IgD-negative memory B cell (primary cell): ENCODE results near the gene PCDHGC3. TPM values are rescaled to one million over a fixed set of nuclear protein-coding genes. Genes with fewer than 3 reads are reported as not detected.

Experiments
- H3K27ac Mint-ChIP-seq, 3 donors: one replicate each; pipeline ENCODE4 v1.8.0; 2020 to 2022; ENCODE audit warnings: mild to moderate bottlenecking in 3 of 3, mixed read lengths in 3 of 3, moderate library complexity in 1 of 3
- H3K27me3 Mint-ChIP-seq: one replicate; pipeline ENCODE4 v1.8.0; 2021; ENCODE audit warnings: mixed read lengths
- H3K36me3 Mint-ChIP-seq: one replicate; pipeline ENCODE4 v1.8.0; 2020; ENCODE audit warnings: mild to moderate bottlenecking, mixed read lengths
- H3K4me1 Mint-ChIP-seq, 3 donors: one replicate each; pipeline ENCODE4 v1.8.0; 2020 to 2022; ENCODE audit warnings: mixed read lengths in 3 of 3, mild to moderate bottlenecking in 1 of 3
- H3K4me3 Mint-ChIP-seq, 4 donors: one replicate each; pipeline ENCODE4 v1.8.0; 2020 to 2022; ENCODE audit warnings: mild to moderate bottlenecking in 4 of 4, mixed read lengths in 4 of 4, moderate library complexity in 3 of 4
- H3K9me3 Mint-ChIP-seq, 3 donors: one replicate each; pipeline ENCODE4 v1.8.0; 2020 to 2021; ENCODE audit warnings: mixed read lengths in 3 of 3, mild to moderate bottlenecking in 1 of 3
- polyA plus RNA-seq: library from polyadenylated mRNA; unstranded; fragments of 300-500 nt; fragmentation: Illumina TruSeq; gene quantifications from one replicate; pipeline ENCODE4 v1.2.3, GENCODE V29; 2021

The PCDHGC3 gene
- polyA plus RNA-seq, 1 donor from 2014 or later, result 3.9 TPM

- Mint-ChIP-seq H3K27me3 (peaks cover under 1% of the 10 kb centered on the region), H3K9me3 (no peaks in the 10 kb centered on the region), H3K27ac (peak overlapping the region in 1 of 3 donors; percentile 28), H3K4me1 (peaks cover 22 to 32% (median 23%) of the 10 kb centered on the region in 3 donors), H3K36me3 (peaks cover 8% of the 10 kb centered on the region), H3K4me3 (no peak overlapping the region)
These were observed 42.3 kb downstream of the PCDHGC3 start for GRCh38 chr5:141517880-141518617.

- H3K4me3 Mint-ChIP-seq, result peak overlapping the region in 1 of 4 donors; percentile 15
- H3K9me3 Mint-ChIP-seq, result no peaks in the 10 kb centered on the region
- no peaks in the 10 kb centered on the region for H3K27me3 Mint-ChIP-seq
- H3K27ac Mint-ChIP-seq, result peak overlapping the region in 1 of 3 donors; percentile 28
- H3K4me1 Mint-ChIP-seq, result peaks cover 21 to 31% (median 22%) of the 10 kb centered on the region in 3 donors
- peaks cover 8% of the 10 kb centered on the region for H3K36me3 Mint-ChIP-seq
These were observed 42.9 kb downstream of the PCDHGC3 start for GRCh38 chr5:141518618-141519015.

GRCh38 chr5:141519605-141520565 is 44.1 kb downstream of the PCDHGC3 start:
- no peak overlapping the region for H3K4me3 Mint-ChIP-seq
- H3K9me3 Mint-ChIP-seq, result no peaks in the 10 kb centered on the region
- H3K4me1 Mint-ChIP-seq, result peaks cover 20 to 27% (median 22%) of the 10 kb centered on the region in 3 donors
- H3K27ac Mint-ChIP-seq, result peak overlapping the region in 1 of 3 donors; percentile 18
- H3K36me3 Mint-ChIP-seq, result peaks cover 12% of the 10 kb centered on the region
- no peaks in the 10 kb centered on the region for H3K27me3 Mint-ChIP-seq

GRCh38 chr5:141521244-141521781 is 45.5 kb downstream of the PCDHGC3 start:
- H3K4me1 Mint-ChIP-seq, result peaks cover 17 to 18% (median 18%) of the 10 kb centered on the region in 3 donors
- peaks cover 14% of the 10 kb centered on the region for H3K36me3 Mint-ChIP-seq

GRCh38 chr5:141522301-141522700 is 46.5 kb downstream of the PCDHGC3 start:
- Mint-ChIP-seq H3K4me1 (peaks cover 16 to 18% (median 17%) of the 10 kb centered on the region in 3 donors), H3K27ac (peak overlapping the region in 2 of 3 donors; percentile 48 to 80), H3K27me3 (no peaks in the 10 kb centered on the region), H3K4me3 (peak overlapping the region in 1 of 4 donors; percentile 39), H3K9me3 (no peaks in the 10 kb centered on the region), H3K36me3 (peaks cover 14% of the 10 kb centered on the region)

More at GRCh38 chr5:141521244-141521781, 45.5 kb downstream of the PCDHGC3 start:
- Mint-ChIP-seq H3K9me3 (no peaks in the 10 kb centered on the region), H3K4me3 (no peak overlapping the region), H3K27me3 (no peaks in the 10 kb centered on the region), H3K27ac (no peak overlapping the region)

GRCh38 chr5:141523991-141524390 is 48.2 kb downstream of the PCDHGC3 start:
- peaks cover 16% of the 10 kb centered on the region for H3K36me3 Mint-ChIP-seq
- no peaks in the 10 kb centered on the region for H3K9me3 Mint-ChIP-seq
- H3K4me3 Mint-ChIP-seq, result no peak overlapping the region
- peaks cover 16 to 26% (median 17%) of the 10 kb centered on the region in 3 donors for H3K4me1 Mint-ChIP-seq
- peak overlapping the region in 2 of 3 donors; percentile 50 to 88 for H3K27ac Mint-ChIP-seq
- no peaks in the 10 kb centered on the region for H3K27me3 Mint-ChIP-seq

GRCh38 chr5:141524604-141525597 is 49.1 kb downstream of the PCDHGC3 start:
- H3K36me3 Mint-ChIP-seq, result peaks cover 14% of the 10 kb centered on the region
- H3K4me1 Mint-ChIP-seq, result peaks cover 16 to 30% (median 17%) of the 10 kb centered on the region in 3 donors
- peak overlapping the region in 2 of 3 donors; percentile 62 to 88 for H3K27ac Mint-ChIP-seq
- no peaks in the 10 kb centered on the region for H3K9me3 Mint-ChIP-seq
- no peaks in the 10 kb centered on the region for H3K27me3 Mint-ChIP-seq
- H3K4me3 Mint-ChIP-seq, result no peak overlapping the region

GRCh38 chr5:141525653-141526052 is 49.9 kb downstream of the PCDHGC3 start:
- H3K27me3 Mint-ChIP-seq, result no peaks in the 10 kb centered on the region
- H3K9me3 Mint-ChIP-seq, result no peaks in the 10 kb centered on the region
- H3K36me3 Mint-ChIP-seq, result peaks cover 8% of the 10 kb centered on the region
- H3K4me1 Mint-ChIP-seq, result peaks cover 16 to 30% (median 17%) of the 10 kb centered on the region in 3 donors
- H3K4me3 Mint-ChIP-seq, result no peak overlapping the region
- no peak overlapping the region for H3K27ac Mint-ChIP-seq

- Mint-ChIP-seq H3K9me3 (no peaks in the 10 kb centered on the region), H3K36me3 (peaks cover 8% of the 10 kb centered on the region), H3K4me1 (peaks cover 12 to 25% (median 13%) of the 10 kb centered on the region in 3 donors), H3K27ac (peak overlapping the region in 1 of 3 donors; percentile 31), H3K4me3 (no peak overlapping the region), H3K27me3 (no peaks in the 10 kb centered on the region)
These were observed 51.7 kb downstream of the PCDHGC3 start for GRCh38 chr5:141527426-141527825.

Other genes starting within 250 kb of the PCDHGC3 start
- gene PCDHB15, start 230.6 kb upstream of the PCDHGC3 start, polyA plus RNA-seq, result not detected
- not detected for gene SLC25A2, start 171.9 kb upstream of the PCDHGC3 start, polyA plus RNA-seq
- 216 TPM for gene TAF7, start 155.2 kb upstream of the PCDHGC3 start, polyA plus RNA-seq
- gene PCDHGA1, start 145.5 kb upstream of the PCDHGC3 start, polyA plus RNA-seq, result not detected
- gene PCDHGA2, start 137.2 kb upstream of the PCDHGC3 start, polyA plus RNA-seq, result not detected
- 0.23 TPM for gene PCDHGA3, start 132.1 kb upstream of the PCDHGC3 start, polyA plus RNA-seq
- 0.41 TPM for gene PCDHGB1, start 125.9 kb upstream of the PCDHGC3 start, polyA plus RNA-seq
- not detected for gene PCDHGA4, start 120.9 kb upstream of the PCDHGC3 start, polyA plus RNA-seq
- 0.21 TPM for gene PCDHGB2, start 116.0 kb upstream of the PCDHGC3 start, polyA plus RNA-seq
- not detected for gene PCDHGA5, start 111.8 kb upstream of the PCDHGC3 start, polyA plus RNA-seq
- not detected for gene PCDHGB3, start 105.7 kb upstream of the PCDHGC3 start, polyA plus RNA-seq
- 0.08 TPM for gene PCDHGA6, start 102.1 kb upstream of the PCDHGC3 start, polyA plus RNA-seq
- not detected for gene PCDHGA7, start 93.2 kb upstream of the PCDHGC3 start, polyA plus RNA-seq
- 0.08 TPM for gene PCDHGB4, start 88.3 kb upstream of the PCDHGC3 start, polyA plus RNA-seq
- not detected for gene PCDHGA8, start 83.3 kb upstream of the PCDHGC3 start, polyA plus RNA-seq
- 1.9 TPM for gene PCDHGB5, start 78.0 kb upstream of the PCDHGC3 start, polyA plus RNA-seq
- 0.29 TPM for gene PCDHGA9, start 73.2 kb upstream of the PCDHGC3 start, polyA plus RNA-seq
- 0.39 TPM for gene PCDHGB6, start 67.9 kb upstream of the PCDHGC3 start, polyA plus RNA-seq
- 0.15 TPM for gene PCDHGA10, start 63.0 kb upstream of the PCDHGC3 start, polyA plus RNA-seq
- gene PCDHGB7, start 58.3 kb upstream of the PCDHGC3 start, polyA plus RNA-seq, result 0.21 TPM
- 0.15 TPM for gene PCDHGA11, start 54.9 kb upstream of the PCDHGC3 start, polyA plus RNA-seq
- 0.59 TPM for gene PCDHGA12, start 45.5 kb upstream of the PCDHGC3 start, polyA plus RNA-seq
- not detected for gene PCDHGC4, start 9.1 kb downstream of the PCDHGC3 start, polyA plus RNA-seq
- not detected for gene PCDHGC5, start 13.1 kb downstream of the PCDHGC3 start, polyA plus RNA-seq
- 57.6 TPM for gene DIAPH1, start 143.0 kb downstream of the PCDHGC3 start, polyA plus RNA-seq
- gene HDAC3, start 160.9 kb downstream of the PCDHGC3 start, polyA plus RNA-seq, result 96.1 TPM
- 5.9 TPM for gene RELL2, start 161.0 kb downstream of the PCDHGC3 start, polyA plus RNA-seq
- gene FCHSD1, start 175.5 kb downstream of the PCDHGC3 start, polyA plus RNA-seq, result 9.9 TPM
- not detected for gene ARAP3, start 206.3 kb downstream of the PCDHGC3 start, polyA plus RNA-seq